ENCODE measurements around the gene HSD17B8. TPM values are rescaled to one million over a fixed set of nuclear protein-coding genes. Genes with fewer than 3 reads are reported as not detected.
A peak's percentile ranks its signal among the peaks of the same experiment; 100 is the strongest.

Gene HSD17B8
- polyA plus RNA-seq, 1 of the 3 experiments (the other 2 are of a cell fraction) = 37.5 TPM

- WGBS (ENCODE audit: low lambda C conversion rate) = 82% methylated on average over 4 of the region's 8 CpGs
- Histone ChIP-seq H3K9ac (no peak overlapping the region), H3K36me3 (replicated peaks in 1 of 2; ENCODE audit: control insufficient read depth in 1 of 2, insufficient read depth in 2 of 2, low read length in 1 of 2) (peaks cover 9 to 25% of the 10 kb centered on the region in 2 experiments), H3K9me3 (no peaks in the 10 kb centered on the region), H3K4me2 (no peak overlapping the region), H3K9me2 (no peaks in the 10 kb centered on the region), H3K27me3 (ENCODE audit: insufficient read depth) (no peaks in the 10 kb centered on the region), H3K4me1 (ENCODE audit: control insufficient read depth in 1 of 2, insufficient read depth in 2 of 2, low read depth in 1 of 2, low read length in 1 of 2) (peaks cover 0 to 21% of the 10 kb centered on the region in 2 experiments; a peak in 1 of 4 replicates), H3K4me3 (ENCODE audit: low read depth in 2 of 2, low read length in 1 of 2) (no peak overlapping the region), H2AFZ (ENCODE audit: low read depth) (no peak overlapping the region), H3K79me2 (ENCODE audit: insufficient read depth) (no peaks in the 10 kb centered on the region), H4K20me1 (ENCODE audit: insufficient read depth) (no peaks in the 10 kb centered on the region), H3F3A (replicated peaks; ENCODE audit: insufficient read depth) (peaks cover 4% of the 10 kb centered on the region), H3K27ac (ENCODE audit: low read depth in 2 of 2, low read length in 1 of 2) (no peak overlapping the region; a peak in 1 of 4 replicates)
- CTCF ChIA-PET = interaction anchor here (0.7 to 1.3 kb wide), 5 partner anchors 13 to 61 kb away, joined by 3 to 4 read pairs (median 3); no protein-coding TSS in a partner anchor
- DNase-seq = peak; percentile 48
- POLR2A ChIA-PET = no interaction called here
- TF ChIP-seq MAX (IDR thresholded peaks at IDR 0.05; ENCODE audit: low read depth) (no peak), USF2 (IDR thresholded peaks at IDR 0.05; ENCODE audit: borderline replicate concordance, low read depth, low read length) (no peak), NFIC (IDR thresholded peaks at IDR 0.05; ENCODE audit: borderline replicate concordance) (peak; percentile 44; the same call in 1 of the 2 replicates), MEF2A (IDR thresholded peaks at IDR 0.05; ENCODE audit: borderline replicate concordance, low read depth) (no peak), TCF12 (IDR thresholded peaks at IDR 0.05) (peak; percentile 7; the same call in 1 of the 2 replicates), GATA2 (CRISPR knock-in tag; IDR thresholded peaks at IDR 0.05) (no peak), CHD2 (IDR thresholded peaks at IDR 0.05; ENCODE audit: low read length, partially characterized antibody) (peak; percentile 11)
- TF ChIP-seq, protein P1, sequence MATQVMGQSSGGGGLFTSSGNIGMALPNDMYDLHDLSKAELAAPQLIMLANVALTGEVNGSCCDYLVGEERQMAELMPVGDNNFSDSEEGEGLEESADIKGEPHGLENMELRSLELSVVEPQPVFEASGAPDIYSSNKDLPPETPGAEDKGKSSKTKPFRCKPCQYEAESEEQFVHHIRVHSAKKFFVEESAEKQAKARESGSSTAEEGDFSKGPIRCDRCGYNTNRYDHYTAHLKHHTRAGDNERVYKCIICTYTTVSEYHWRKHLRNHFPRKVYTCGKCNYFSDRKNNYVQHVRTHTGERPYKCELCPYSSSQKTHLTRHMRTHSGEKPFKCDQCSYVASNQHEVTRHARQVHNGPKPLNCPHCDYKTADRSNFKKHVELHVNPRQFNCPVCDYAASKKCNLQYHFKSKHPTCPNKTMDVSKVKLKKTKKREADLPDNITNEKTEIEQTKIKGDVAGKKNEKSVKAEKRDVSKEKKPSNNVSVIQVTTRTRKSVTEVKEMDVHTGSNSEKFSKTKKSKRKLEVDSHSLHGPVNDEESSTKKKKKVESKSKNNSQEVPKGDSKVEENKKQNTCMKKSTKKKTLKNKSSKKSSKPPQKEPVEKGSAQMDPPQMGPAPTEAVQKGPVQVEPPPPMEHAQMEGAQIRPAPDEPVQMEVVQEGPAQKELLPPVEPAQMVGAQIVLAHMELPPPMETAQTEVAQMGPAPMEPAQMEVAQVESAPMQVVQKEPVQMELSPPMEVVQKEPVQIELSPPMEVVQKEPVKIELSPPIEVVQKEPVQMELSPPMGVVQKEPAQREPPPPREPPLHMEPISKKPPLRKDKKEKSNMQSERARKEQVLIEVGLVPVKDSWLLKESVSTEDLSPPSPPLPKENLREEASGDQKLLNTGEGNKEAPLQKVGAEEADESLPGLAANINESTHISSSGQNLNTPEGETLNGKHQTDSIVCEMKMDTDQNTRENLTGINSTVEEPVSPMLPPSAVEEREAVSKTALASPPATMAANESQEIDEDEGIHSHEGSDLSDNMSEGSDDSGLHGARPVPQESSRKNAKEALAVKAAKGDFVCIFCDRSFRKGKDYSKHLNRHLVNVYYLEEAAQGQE (IDR thresholded peaks at IDR 0.05; ENCODE audit: low read depth, low read length) = no peak
These were observed 12.9 kb upstream of the HSD17B8 start for GRCh38 chr6:33191383-33192104.

DNA sequence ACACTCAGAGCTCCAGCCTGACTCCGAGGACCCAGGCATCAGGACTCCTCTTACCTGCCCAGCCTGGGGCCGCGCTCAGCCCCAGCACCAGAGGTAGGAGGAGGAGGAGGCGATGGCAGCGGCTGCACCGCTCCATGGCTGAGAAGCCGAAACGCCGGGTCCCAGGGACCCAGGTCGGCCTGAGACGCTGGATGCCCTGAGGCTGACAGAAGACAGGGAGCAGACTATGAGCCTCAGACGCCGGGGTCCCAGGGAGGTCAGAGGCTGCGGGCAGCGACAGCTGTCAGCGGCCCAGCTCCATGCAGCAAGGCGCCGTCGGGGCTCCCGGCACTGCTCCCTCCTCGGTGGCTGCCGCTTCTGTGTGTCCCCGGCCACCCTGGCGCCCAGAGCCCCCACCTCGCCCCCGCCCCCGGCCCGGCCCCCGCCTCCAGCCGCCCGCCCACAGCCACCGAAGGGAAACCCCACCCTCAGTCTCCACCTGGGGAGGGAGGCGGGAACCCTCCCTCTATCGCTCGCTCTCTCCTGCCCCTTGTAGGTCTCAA, 12.3 kb upstream of the HSD17B8 start, which contains the start of gene COL11A2:
Gene COL11A2 (minus strand): TSS at position 363 of the 542 bp plus-strand sequence. CDS start 227 bp downstream, at position 136.
- Histone ChIP-seq H3K4me3 (ENCODE audit: low read depth in 2 of 2, low read length in 1 of 2) (no peak within 1 kb of the TSS; a peak in 1 of 4 replicates), H3F3A (replicated peaks; ENCODE audit: insufficient read depth) (peaks cover 8% of the 10 kb centered on the region), H3K4me1 (ENCODE audit: control insufficient read depth in 1 of 2, insufficient read depth in 2 of 2, low read depth in 1 of 2, low read length in 1 of 2) (peaks cover 0 to 21% of the 10 kb centered on the region in 2 experiments; a peak in 1 of 4 replicates), H3K4me2 (0 out of 2 replicates have a peak within 1 kb of the TSS, but pooled peaks have one; percentile 29), H2AFZ (ENCODE audit: low read depth) (no peak within 1 kb of the TSS), H3K9ac (no peak within 1 kb of the TSS), H3K27ac (ENCODE audit: low read depth in 2 of 2, low read length in 1 of 2) (no peak within 1 kb of the TSS; a peak in 1 of 4 replicates), H3K36me3 (replicated peaks in 1 of 2; ENCODE audit: control insufficient read depth in 1 of 2, insufficient read depth in 2 of 2, low read length in 1 of 2) (peaks cover 15 to 32% of the 10 kb centered on the region in 2 experiments), H3K27me3 (ENCODE audit: insufficient read depth) (no peaks in the 10 kb centered on the region), H4K20me1 (ENCODE audit: insufficient read depth) (peaks cover 3% of the 10 kb centered on the region), H3K9me3 (no peaks in the 10 kb centered on the region), H3K9me2 (no peaks in the 10 kb centered on the region), H3K79me2 (ENCODE audit: insufficient read depth) (peaks cover 2% of the 10 kb centered on the region; the same call in 1 of the 2 replicates)
- POLR2A ChIA-PET = no interaction called here
- 57% methylated on average over 25 of the region's 35 CpGs for WGBS (ENCODE audit: low lambda C conversion rate)
- CTCF ChIA-PET = interaction anchor here (0.7 to 1.3 kb wide), 5 partner anchors 14 to 62 kb away, joined by 3 to 4 read pairs (median 3); no protein-coding TSS in a partner anchor
- TF ChIP-seq TCF12 (IDR thresholded peaks at IDR 0.05) (no peak), RAD21 (IDR thresholded peaks at IDR 0.05; ENCODE audit: low read length) (no peak)
- TF ChIP-seq, protein P2, sequence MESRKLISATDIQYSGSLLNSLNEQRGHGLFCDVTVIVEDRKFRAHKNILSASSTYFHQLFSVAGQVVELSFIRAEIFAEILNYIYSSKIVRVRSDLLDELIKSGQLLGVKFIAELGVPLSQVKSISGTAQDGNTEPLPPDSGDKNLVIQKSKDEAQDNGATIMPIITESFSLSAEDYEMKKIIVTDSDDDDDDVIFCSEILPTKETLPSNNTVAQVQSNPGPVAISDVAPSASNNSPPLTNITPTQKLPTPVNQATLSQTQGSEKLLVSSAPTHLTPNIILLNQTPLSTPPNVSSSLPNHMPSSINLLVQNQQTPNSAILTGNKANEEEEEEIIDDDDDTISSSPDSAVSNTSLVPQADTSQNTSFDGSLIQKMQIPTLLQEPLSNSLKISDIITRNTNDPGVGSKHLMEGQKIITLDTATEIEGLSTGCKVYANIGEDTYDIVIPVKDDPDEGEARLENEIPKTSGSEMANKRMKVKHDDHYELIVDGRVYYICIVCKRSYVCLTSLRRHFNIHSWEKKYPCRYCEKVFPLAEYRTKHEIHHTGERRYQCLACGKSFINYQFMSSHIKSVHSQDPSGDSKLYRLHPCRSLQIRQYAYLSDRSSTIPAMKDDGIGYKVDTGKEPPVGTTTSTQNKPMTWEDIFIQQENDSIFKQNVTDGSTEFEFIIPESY (IDR thresholded peaks at IDR 0.05; ENCODE audit: borderline replicate concordance, low read depth) = no peak
- DNase-seq = peak; percentile 73

All from SK-N-SH (cell line).